AG09309 (cell line): ENCODE measurements around the gene WARS2.

ENCODE experiments used
- DNase-seq: peaks from one replicate; pipeline ENCODE4 v3.0.0-alpha.2; 2010; ENCODE audit warnings: low read depth
- H3K4me3 ChIP-seq: 2 replicates; pipeline ENCODE4 v1.5.1; 2011; ENCODE audit warnings: mild to moderate bottlenecking, low read depth, low read length, moderate library complexity; ENCODE audit not compliant: control insufficient read depth
- CTCF ChIP-seq: IDR thresholded peaks from 2 replicates; pipeline ENCODE4 v1.5.1; 2011; ENCODE audit warnings: mild to moderate bottlenecking, low read depth, low read length, inconsistent platforms; ENCODE audit not compliant: insufficient read depth, control insufficient read depth; ENCODE audit errors: missing control alignments

Gene WARS2

GRCh38 chr1:119027759-119028158, 112.7 kb downstream of the WARS2 start:
- TF ChIP-seq CTCF: no peak
- DNase-seq: no peak
- no peak overlapping the region for H3K4me3 ChIP-seq

GRCh38 chr1:119026956-119027355, 113.5 kb downstream of the WARS2 start:
- H3K4me3 ChIP-seq: no peak overlapping the region
- TF ChIP-seq CTCF: no peak
- DNase-seq: no peak

- H3K4me3 ChIP-seq: no peak overlapping the region
- no peak for DNase-seq
- TF ChIP-seq CTCF: no peak
Observed at GRCh38 chr1:119015547-119015946, 124.9 kb downstream of the WARS2 start.

GRCh38 chr1:119012383-119012782, 128.1 kb downstream of the WARS2 start:
- no peak overlapping the region for H3K4me3 ChIP-seq
- TF ChIP-seq CTCF: no peak
- no peak for DNase-seq

- TF ChIP-seq CTCF: no peak
- H3K4me3 ChIP-seq: no peak overlapping the region
- no peak for DNase-seq
Observed at GRCh38 chr1:119011706-119012105, 128.7 kb downstream of the WARS2 start.

GRCh38 chr1:119011116-119011515, 129.3 kb downstream of the WARS2 start:
- no peak for TF ChIP-seq CTCF
- H3K4me3 ChIP-seq: no peak overlapping the region
- DNase-seq: no peak

- no peak for TF ChIP-seq CTCF
- no peak for DNase-seq
- no peak overlapping the region for H3K4me3 ChIP-seq
Observed at GRCh38 chr1:119010201-119010600, 130.3 kb downstream of the WARS2 start.
